ENCODE results near the gene PTMA. TPM values are rescaled to one million over a fixed set of nuclear protein-coding genes. Genes with fewer than 3 reads are reported as not detected.

Gene PTMA
- total RNA-seq, 1 experiment from 2014 or later: 1,708 TPM

- POLR2A ChIA-PET (ENCODE audit: low non-redundant PET): no interaction called here
- CTCF ChIA-PET: no interaction called here
- no peak overlapping the region for H3K4me3 ChIP-seq (ENCODE audit: low read depth, low read length, poor library complexity, severe bottlenecking)
These were observed 18.0 kb downstream of the PTMA start for GRCh38 chr2:231726276-231726675.

GRCh38 chr2:231727621-231728020 is 19.3 kb downstream of the PTMA start:
- DNase-seq (ENCODE audit: low spot score): no peak
- TF ChIP-seq CTCF (conservative IDR thresholded peaks at IDR 0.05; ENCODE audit: low read depth, low read length) (no peak), EZH2 (IDR thresholded peaks at IDR 0.05; ENCODE audit: borderline replicate concordance, low read depth, low read length, poor library complexity, severe bottlenecking) (no peak)
- intact Hi-C loops (cut with micrococcal nuclease; ENCODE audit: unreplicated experiment): no loop called here
- ChIA-PET POLR2A (ENCODE audit: low non-redundant PET) (no interaction called here), CTCF (no interaction called here)
- no peak overlapping the region for H3K27ac ChIP-seq (ENCODE audit: low read depth, low read length, poor library complexity, severe bottlenecking)
- H3K27me3 ChIP-seq (replicated peaks; ENCODE audit: insufficient read depth, low read depth, low read length, poor library complexity): no peaks in the 10 kb centered on the region
- no peak overlapping the region for H3K4me3 ChIP-seq (ENCODE audit: low read depth, low read length, poor library complexity, severe bottlenecking)
- BruUV-seq (replicated peaks): no TSS peak
- no peaks in the 10 kb centered on the region for H3K36me3 ChIP-seq (ENCODE audit: insufficient read depth, low read length, poor library complexity, severe bottlenecking)
- no peaks in the 10 kb centered on the region for H3K4me1 ChIP-seq (ENCODE audit: insufficient read depth, low read length, poor library complexity, severe bottlenecking)
- H3K9me3 ChIP-seq (ENCODE audit: low read depth, low read length, poor library complexity, severe bottlenecking): no peaks in the 10 kb centered on the region

More at GRCh38 chr2:231726276-231726675, 18.0 kb downstream of the PTMA start:
- H3K27me3 ChIP-seq (replicated peaks; ENCODE audit: insufficient read depth, low read depth, low read length, poor library complexity): no peaks in the 10 kb centered on the region
- DNase-seq (ENCODE audit: low spot score): no peak
- no peak for TF ChIP-seq EZH2 (IDR thresholded peaks at IDR 0.05; ENCODE audit: borderline replicate concordance, low read depth, low read length, poor library complexity, severe bottlenecking)
- TF ChIP-seq CTCF (conservative IDR thresholded peaks at IDR 0.05; ENCODE audit: low read depth, low read length): no peak
- no peaks in the 10 kb centered on the region for H3K36me3 ChIP-seq (ENCODE audit: insufficient read depth, low read length, poor library complexity, severe bottlenecking)
- intact Hi-C loops (cut with micrococcal nuclease; ENCODE audit: unreplicated experiment): no loop called here
- no peaks in the 10 kb centered on the region for H3K4me1 ChIP-seq (ENCODE audit: insufficient read depth, low read length, poor library complexity, severe bottlenecking)
- no peaks in the 10 kb centered on the region for H3K9me3 ChIP-seq (ENCODE audit: low read depth, low read length, poor library complexity, severe bottlenecking)
- no TSS peak for BruUV-seq (replicated peaks)
- H3K27ac ChIP-seq (ENCODE audit: low read depth, low read length, poor library complexity, severe bottlenecking): no peak overlapping the region

GRCh38 chr2:231732604-231733003 is 24.3 kb downstream of the PTMA start:
- POLR2A ChIA-PET (ENCODE audit: low non-redundant PET): no interaction called here
- DNase-seq (ENCODE audit: low spot score): no peak
- no peak overlapping the region for H3K27ac ChIP-seq (ENCODE audit: low read depth, low read length, poor library complexity, severe bottlenecking)
- H3K27me3 ChIP-seq (replicated peaks; ENCODE audit: insufficient read depth, low read depth, low read length, poor library complexity): no peaks in the 10 kb centered on the region
- H3K4me3 ChIP-seq (ENCODE audit: low read depth, low read length, poor library complexity, severe bottlenecking): no peak overlapping the region
- CTCF ChIA-PET: no interaction called here
- no peaks in the 10 kb centered on the region for H3K36me3 ChIP-seq (ENCODE audit: insufficient read depth, low read length, poor library complexity, severe bottlenecking)
- no peak for TF ChIP-seq EZH2 (IDR thresholded peaks at IDR 0.05; ENCODE audit: borderline replicate concordance, low read depth, low read length, poor library complexity, severe bottlenecking)
- no peak for TF ChIP-seq CTCF (conservative IDR thresholded peaks at IDR 0.05; ENCODE audit: low read depth, low read length)
- no peaks in the 10 kb centered on the region for H3K9me3 ChIP-seq (ENCODE audit: low read depth, low read length, poor library complexity, severe bottlenecking)
- BruUV-seq (replicated peaks): no TSS peak
- H3K4me1 ChIP-seq (ENCODE audit: insufficient read depth, low read length, poor library complexity, severe bottlenecking): no peaks in the 10 kb centered on the region
- intact Hi-C loops (cut with micrococcal nuclease; ENCODE audit: unreplicated experiment): no loop called here

All from A673 (cell line).